Stimulated activated naive B cell treated with anti-CD40 and anti-IgM and Interleukin-4, amounts not matched to agents 10 μg/mL and 1 μg/mL and 100 μg/mL, for 72 hours (primary cell): ENCODE measurements around the gene SDHAF1.
"Not testable (repeated sequence)": the region's sequence is repeated elsewhere in the genome, so short reads cannot be mapped to it uniquely, and the experiment has no call there.

ENCODE experiments used
- ATAC-seq, 2 donors: fragments of 150-1000 bp; cut with Tn5 transposase; replicated peaks; 2 replicates each; pipeline ENCODE4 v1.10.0; 2021; ENCODE audit warnings: moderate library complexity in 1 of 2
- DNase-seq: peaks from one replicate; pipeline ENCODE4 v3.0.0; 2021
- H3K27ac Mint-ChIP-seq: one replicate; pipeline ENCODE4 v1.8.0; 2022; ENCODE audit warnings: mild to moderate bottlenecking, mixed read lengths
- H3K27me3 Mint-ChIP-seq, 2 donors: one replicate each; pipeline ENCODE4 v1.8.0; 2022; ENCODE audit warnings: mixed read lengths in 2 of 2
- H3K36me3 Mint-ChIP-seq, 2 donors: one replicate each; pipeline ENCODE4 v1.8.0; 2022; ENCODE audit warnings: mixed read lengths in 2 of 2, mild to moderate bottlenecking in 1 of 2
- H3K4me1 Mint-ChIP-seq, 2 donors: one replicate each; pipeline ENCODE4 v1.8.0; 2022; ENCODE audit warnings: mixed read lengths in 2 of 2, mild to moderate bottlenecking in 1 of 2
- H3K4me3 Mint-ChIP-seq, 2 donors: one replicate each; pipeline ENCODE4 v1.8.0; 2022; ENCODE audit warnings: mild to moderate bottlenecking in 2 of 2, mixed read lengths in 2 of 2, moderate library complexity in 1 of 2
- H3K9me3 Mint-ChIP-seq, 2 donors: one replicate each; pipeline ENCODE4 v1.8.0; 2022; ENCODE audit warnings: mixed read lengths in 2 of 2, mild to moderate bottlenecking in 1 of 2

SDHAF1 gene

GRCh38 chr19:35995048-35995993, at the start of gene SDHAF1:
SDHAF1 (plus strand) TSS chr19:35995188; CDS start chr19:35995275, 87 bp downstream.
- Mint-ChIP-seq H3K36me3 (peaks cover 8 to 22% of the 10 kb centered on the region in 2 donors), H3K27ac (peak within 1 kb of the TSS; percentile 96), H3K4me1 (peaks cover 26 to 55% of the 10 kb centered on the region in 2 donors), H3K9me3 (no peaks in the 10 kb centered on the region), H3K27me3 (no peaks in the 10 kb centered on the region), H3K4me3 (peak within 1 kb of the TSS; percentile 85 to 95)
- peak; percentile 94 for DNase-seq
- peak; percentile 90 to 92 for ATAC-seq

- Mint-ChIP-seq H3K4me3 (no peak overlapping the region), H3K9me3 (no peaks in the 10 kb centered on the region), H3K27ac (no peak overlapping the region), H3K4me1 (peaks cover 0 to 4% of the 10 kb centered on the region in 2 donors), H3K27me3 (peaks cover 23 to 41% of the 10 kb centered on the region in 2 donors), H3K36me3 (no peaks in the 10 kb centered on the region)
- ATAC-seq (no peak), DNase-seq (no peak)
Measured at GRCh38 chr19:35946203-35946602, 48.8 kb upstream of the SDHAF1 start.

- Mint-ChIP-seq H3K9me3 (no peaks in the 10 kb centered on the region), H3K27me3 (peaks cover 16 to 34% of the 10 kb centered on the region in 2 donors), H3K27ac (no peak overlapping the region), H3K4me1 (peaks cover 13 to 15% of the 10 kb centered on the region in 2 donors), H3K4me3 (no peak overlapping the region), H3K36me3 (no peaks in the 10 kb centered on the region)
- ATAC-seq (no peak), DNase-seq (no peak)
Measured at GRCh38 chr19:35949131-35949530, 45.9 kb upstream of the SDHAF1 start.

- Mint-ChIP-seq H3K4me3 (no peak overlapping the region), H3K4me1 (peaks cover 24 to 27% of the 10 kb centered on the region in 2 donors), H3K36me3 (no peaks in the 10 kb centered on the region), H3K27me3 (peaks cover 27 to 45% of the 10 kb centered on the region in 2 donors), H3K9me3 (peaks cover 0 to 4% of the 10 kb centered on the region in 2 donors), H3K27ac (no peak overlapping the region)
- ATAC-seq (no peak), DNase-seq (no peak)
Measured at GRCh38 chr19:35955881-35956634, 38.9 kb upstream of the SDHAF1 start.

GRCh38 chr19:35957411-35957810, 37.6 kb upstream of the SDHAF1 start:
- not testable (repeated sequence) for H3K36me3 Mint-ChIP-seq, ATAC-seq, H3K9me3 Mint-ChIP-seq, H3K4me3 Mint-ChIP-seq, H3K27ac Mint-ChIP-seq, DNase-seq
- H3K4me1 Mint-ChIP-seq = peaks cover 23 to 27% of the 10 kb centered on the region in 2 donors
- H3K27me3 Mint-ChIP-seq = peaks cover 26 to 54% of the 10 kb centered on the region in 2 donors

GRCh38 chr19:35958660-35959039, 36.3 kb upstream of the SDHAF1 start:
- H3K9me3 Mint-ChIP-seq = peaks cover 0 to 4% of the 10 kb centered on the region in 2 donors
- peak overlapping the region; percentile 61 to 64 for H3K4me3 Mint-ChIP-seq
- H3K4me1 Mint-ChIP-seq = peaks cover 18 to 19% of the 10 kb centered on the region in 2 donors
- ATAC-seq (no peak), DNase-seq (no peak)
- H3K36me3 Mint-ChIP-seq = no peaks in the 10 kb centered on the region
- H3K27ac Mint-ChIP-seq = no peak overlapping the region
- H3K27me3 Mint-ChIP-seq = peaks cover 29 to 57% of the 10 kb centered on the region in 2 donors

- Mint-ChIP-seq H3K4me3 (peak overlapping the region in 1 of 2 donors; percentile 61), H3K4me1 (peaks cover 13% of the 10 kb centered on the region in 2 donors), H3K27me3 (peaks cover 31 to 52% of the 10 kb centered on the region in 2 donors), H3K9me3 (peaks cover 0 to 4% of the 10 kb centered on the region in 2 donors), H3K27ac (no peak overlapping the region), H3K36me3 (no peaks in the 10 kb centered on the region)
- DNase-seq (peak; percentile 46), ATAC-seq (peak; percentile 87 to 91)
Measured at GRCh38 chr19:35959040-35959967, 35.7 kb upstream of the SDHAF1 start.

GRCh38 chr19:35959968-35960320, 35.0 kb upstream of the SDHAF1 start:
- no peaks in the 10 kb centered on the region for H3K36me3 Mint-ChIP-seq
- H3K4me3 Mint-ChIP-seq = peak overlapping the region in 1 of 2 donors; percentile 19
- H3K27me3 Mint-ChIP-seq = peaks cover 31 to 52% of the 10 kb centered on the region in 2 donors
- DNase-seq = no peak
- H3K4me1 Mint-ChIP-seq = peaks cover 13% of the 10 kb centered on the region in 2 donors
- H3K9me3 Mint-ChIP-seq = peaks cover 0 to 4% of the 10 kb centered on the region in 2 donors
- no peak for ATAC-seq
- H3K27ac Mint-ChIP-seq = no peak overlapping the region

- DNase-seq (no peak), ATAC-seq (no peak)
- Mint-ChIP-seq H3K9me3 (peaks cover 0 to 3% of the 10 kb centered on the region in 2 donors), H3K4me3 (no peak overlapping the region), H3K36me3 (no peaks in the 10 kb centered on the region), H3K27me3 (peaks cover 31 to 52% of the 10 kb centered on the region in 2 donors), H3K27ac (no peak overlapping the region), H3K4me1 (peaks cover 13% of the 10 kb centered on the region in 2 donors)
Measured at GRCh38 chr19:35960432-35960972, 34.5 kb upstream of the SDHAF1 start.

- H3K4me3 Mint-ChIP-seq = no peak overlapping the region
- ATAC-seq (no peak), DNase-seq (no peak)
- H3K9me3 Mint-ChIP-seq = no peaks in the 10 kb centered on the region
- no peak overlapping the region for H3K27ac Mint-ChIP-seq
- H3K4me1 Mint-ChIP-seq = peaks cover 10 to 12% of the 10 kb centered on the region in 2 donors
- no peaks in the 10 kb centered on the region for H3K36me3 Mint-ChIP-seq
- H3K27me3 Mint-ChIP-seq = peaks cover 30 to 51% of the 10 kb centered on the region in 2 donors
Measured at GRCh38 chr19:35963514-35963913, 31.5 kb upstream of the SDHAF1 start.

GRCh38 chr19:35966771-35967170, 28.2 kb upstream of the SDHAF1 start:
- DNase-seq = no peak

GRCh38 chr19:35973487-35973886, 21.5 kb upstream of the SDHAF1 start:
- no peaks in the 10 kb centered on the region for H3K36me3 Mint-ChIP-seq
- no peak overlapping the region for H3K27ac Mint-ChIP-seq
- H3K27me3 Mint-ChIP-seq = peaks cover 29 to 36% of the 10 kb centered on the region in 2 donors
- H3K9me3 Mint-ChIP-seq = no peaks in the 10 kb centered on the region
- no peak for DNase-seq
- ATAC-seq = no peak
- H3K4me1 Mint-ChIP-seq = no peaks in the 10 kb centered on the region
- no peak overlapping the region for H3K4me3 Mint-ChIP-seq

More at GRCh38 chr19:35966771-35967170, 28.2 kb upstream of the SDHAF1 start:
- no peak for ATAC-seq
- H3K36me3 Mint-ChIP-seq = no peaks in the 10 kb centered on the region
- no peaks in the 10 kb centered on the region for H3K4me1 Mint-ChIP-seq
- no peak overlapping the region for H3K4me3 Mint-ChIP-seq
- H3K27ac Mint-ChIP-seq = no peak overlapping the region
- H3K27me3 Mint-ChIP-seq = peaks cover 20 to 34% of the 10 kb centered on the region in 2 donors
- H3K9me3 Mint-ChIP-seq = no peaks in the 10 kb centered on the region

- no peak for DNase-seq
- Mint-ChIP-seq H3K27ac (no peak overlapping the region), H3K27me3 (peaks cover 34 to 41% of the 10 kb centered on the region in 2 donors), H3K4me1 (no peaks in the 10 kb centered on the region), H3K4me3 (no peak overlapping the region), H3K9me3 (no peaks in the 10 kb centered on the region), H3K36me3 (no peaks in the 10 kb centered on the region)
- ATAC-seq = no peak
Measured at GRCh38 chr19:35975608-35976214, 19.3 kb upstream of the SDHAF1 start.
